Adrenal gland (tissue), 12 donors: Measurements from ENCODE around the gene NCK2. TPM values are rescaled to one million over a fixed set of nuclear protein-coding genes. Genes with fewer than 3 reads are reported as not detected.

ENCODE experiments used
- DNase-seq, 7 donors: peaks; one replicate each; pipeline ENCODE4 v3.0.0-alpha.2; 2019 to 2020
- H3K27ac ChIP-seq, 5 donors: fragments of 200-600 bp; sonication (generic) in 4 of 5; 1 replicate in 3 of 5; 2 replicates in 2 of 5; pipeline versions ENCODE4 v1.5.1 to v1.8.0; 2016 to 2020; ENCODE audit warnings: mild to moderate bottlenecking in 1 of 5
- H3K27me3 ChIP-seq: fragments of 200-600 bp; 2 replicates; pipeline ENCODE4 v1.8.0; 2021
- H3K36me3 ChIP-seq, 2 donors: fragments of 200-600 bp; replicated peaks in 1 of 2; 1 replicate in 1 of 2; 2 replicates in 1 of 2; pipeline versions ENCODE4 v1.5.1 to v1.8.0; 2018 to 2022
- H3K4me1 ChIP-seq, 2 donors: fragments of 200-600 bp; replicated peaks in 1 of 2; 1 replicate in 1 of 2; 2 replicates in 1 of 2; pipeline versions ENCODE4 v1.5.1 to v1.8.0; 2018 to 2021
- H3K4me3 ChIP-seq, 4 donors: fragments of 200-600 bp; sonication (generic) in 3 of 4; one replicate each; pipeline ENCODE4 v1.5.1; 2016 to 2018
- H3K9me3 ChIP-seq, 3 donors: fragments of 200-600 bp; sonication (generic) in 1 of 3; replicated peaks in 1 of 3; 1 replicate in 2 of 3; 2 replicates in 1 of 3; pipeline versions ENCODE4 v1.5.1 to v1.8.0; 2016 to 2021
- CTCF ChIP-seq, 6 experiments: fragments of 450-650 bp in 4 of 6; fragments of 200-600 bp in 2 of 6; sonication (generic) in 1 of 6; IDR thresholded peaks; 1 replicate in 5 of 6; 2 replicates in 1 of 6; pipeline versions ENCODE4 v1.5.1 to v1.8.0; 2016 to 2021; ENCODE audit warnings: antibody characterized with exemption in 6 of 6, mild to moderate bottlenecking in 2 of 6, moderate library complexity in 1 of 6
- POLR2A ChIP-seq, 2 donors: fragments of 450-650 bp; IDR thresholded peaks; one replicate each; pipeline ENCODE4 v1.6.1; 2017; ENCODE audit warnings: antibody characterized with exemption in 2 of 2, mild to moderate bottlenecking in 2 of 2, moderate library complexity in 1 of 2
- WGBS, 4 donors: extraction: QIAGEN DNeasy Blood & Tissue Kit in 2 of 4; methylation state at CpG; one replicate each; pipeline versions ENCODE4 v1.1.5 to v1.1.7; 2013 to 2017; 5-methylcytosine and 5-hydroxymethylcytosine counted together
- intact Hi-C, 2 donors: fragments of 100-400 bp; cut with DNase I; formaldehyde crosslinking; loops; one replicate each; pipeline versions ENCODE4 v1.14.1 to v1.15.0; 2022 to 2023
- polyA plus RNA-seq, 3 donors: library from polyadenylated mRNA; stranded (reverse); fragments of 200-250 nt in 2 of 3; fragments of 350-450 nt in 1 of 3; fragmentation: Illumina TruSeq in 1 of 3; extraction: RNeasy Lipid Tissue Mini Kit (QIAGEN cat#74804) in 1 of 3; gene quantifications; one replicate each; pipeline ENCODE4 v1.2.3, GENCODE V29; 2013 to 2014
- total RNA-seq, 9 donors: library from RNA; depleted of rRNA in 4 of 9; stranded (reverse); fragments of >200 nt in 4 of 9; fragments of 120-200 nt in 1 of 9; fragmentation: NEBNext Ultra II Directional in 1 of 9; extraction: Animal tissue kit (Norgen Biotek cat#: 25700) in 1 of 9; gene quantifications; one replicate each; pipeline versions ENCODE4 v1.1.0 to v1.2.4, GENCODE V29; 2013 to 2023
- donor health status: healthy with polysubstance abuse.
- donor health status: Bipolar disorder and iron deficiency.
- donor health status: DM: yes; HTN: yes; CAD: no.
- donor health status: DM: no; HTN: no; CAD: no.
- donor health status: DM: no; HTN: no; CAD: no.
- donor health status: DM: yes; HTN: yes; CAD: no.

NCK2 gene
- total and polyA plus RNA-seq, 12 donors, result 13.7 to 56.0 (median 37.3) TPM

- H3K4me1 ChIP-seq, result no peaks in the 10 kb centered on the region
- 92 to 95% (median 94%) methylated on average over 7 of the region's 7 CpGs for WGBS, 4 donors
- H3K36me3 ChIP-seq, result no peaks in the 10 kb centered on the region
- H3K27ac ChIP-seq, result no peak overlapping the region
- no peaks in the 10 kb centered on the region for H3K9me3 ChIP-seq
- intact Hi-C loops, result no loop called here
- no peaks in the 10 kb centered on the region for H3K27me3 ChIP-seq
- no peak for DNase-seq
- no peak for TF ChIP-seq POLR2A (IDR thresholded peaks at IDR 0.05)
- no peak for TF ChIP-seq CTCF (IDR thresholded peaks at IDR 0.05)
- no peak overlapping the region for H3K4me3 ChIP-seq
Observed at GRCh38 chr2:105903051-105903674, 158.5 kb downstream of the NCK2 start.

GRCh38 chr2:105904938-105905337 lies 160.2 kb downstream of the NCK2 start:
- intact Hi-C loops, result no loop called here
- H3K27me3 ChIP-seq, result no peaks in the 10 kb centered on the region
- H3K4me1 ChIP-seq, result no peaks in the 10 kb centered on the region
- H3K36me3 ChIP-seq, result no peaks in the 10 kb centered on the region
- DNase-seq, result no peak
- no peaks in the 10 kb centered on the region for H3K9me3 ChIP-seq
- 57 to 75% (median 64%) methylated on average over 2 of the region's 2 CpGs for WGBS, 4 donors
- TF ChIP-seq POLR2A (IDR thresholded peaks at IDR 0.05) (no peak), CTCF (IDR thresholded peaks at IDR 0.05) (no peak)
- H3K4me3 ChIP-seq, result no peak overlapping the region
- H3K27ac ChIP-seq, result no peak overlapping the region

GRCh38 chr2:105906481-105906880 lies 161.8 kb downstream of the NCK2 start:
- TF ChIP-seq POLR2A (IDR thresholded peaks at IDR 0.05) (no peak), CTCF (IDR thresholded peaks at IDR 0.05) (no peak)

GRCh38 chr2:105907184-105907583 lies 162.5 kb downstream of the NCK2 start:
- WGBS, 4 donors, result 45 to 70% (median 67%) methylated on average over 4 of the region's 4 CpGs
- Histone ChIP-seq H3K9me3 (no peaks in the 10 kb centered on the region), H3K36me3 (no peaks in the 10 kb centered on the region), H3K4me1 (no peaks in the 10 kb centered on the region), H3K27me3 (no peaks in the 10 kb centered on the region), H3K4me3 (no peak overlapping the region), H3K27ac (no peak overlapping the region)
- intact Hi-C loops, result no loop called here
- TF ChIP-seq CTCF (IDR thresholded peaks at IDR 0.05), result no peak
- no peak for TF ChIP-seq POLR2A (IDR thresholded peaks at IDR 0.05)
- DNase-seq, result no peak

More at GRCh38 chr2:105906481-105906880, 161.8 kb downstream of the NCK2 start:
- intact Hi-C loops, result no loop called here
- Histone ChIP-seq H3K36me3 (no peaks in the 10 kb centered on the region), H3K27me3 (no peaks in the 10 kb centered on the region), H3K9me3 (no peaks in the 10 kb centered on the region), H3K4me3 (no peak overlapping the region), H3K4me1 (no peaks in the 10 kb centered on the region), H3K27ac (no peak overlapping the region)
- no peak for DNase-seq
- 69 to 84% (median 75%) methylated on average over 3 of the region's 3 CpGs for WGBS, 4 donors
